Naive thymus-derived CD4-positive, alpha-beta T cell (primary cell): Measurements from ENCODE around the gene CD300LB. TPM values are rescaled to one million over a fixed set of nuclear protein-coding genes. Genes with fewer than 3 reads are reported as not detected.

Source experiments
- ATAC-seq: fragments of 150-1000 bp; cut with Tn5 transposase; 2 replicates; pipeline ENCODE4 v1.10.0; 2021; ENCODE audit warnings: mild to moderate bottlenecking, moderate library complexity
- CTCF ChIA-PET: fragments of 350-600 bp; sonication (Branson Sonifier 250); formaldehyde crosslinking; loops from one replicate; lab custom pipeline; 2021; ENCODE audit warnings: antibody characterized with exemption; lab: Charles Lee
- POLR2A ChIA-PET: fragments of 350-600 bp; sonication (Branson Sonifier 250); formaldehyde crosslinking; loops from one replicate; lab custom pipeline; 2021; ENCODE audit warnings: antibody characterized with exemption, inconsistent platforms; lab: Charles Lee
- DNase-seq, 9 donors: peaks; one replicate each; pipeline versions ENCODE4 v3.0.0 to v3.0.0-alpha.2; 2020 to 2022; ENCODE audit warnings: mixed read lengths in 1 of 9
- H3K27ac ChIP-seq: one replicate; pipeline ENCODE4 v1.7.0; 2013; ENCODE audit warnings: mild to moderate bottlenecking, low read depth, low read length, moderate library complexity
- H3K27me3 ChIP-seq, 2 donors: one replicate each; pipeline ENCODE4 v1.7.0; 2013; ENCODE audit warnings: low read length in 2 of 2, mild to moderate bottlenecking in 2 of 2, moderate library complexity in 2 of 2; ENCODE audit not compliant: control insufficient read depth in 2 of 2, insufficient read depth in 2 of 2
- H3K36me3 ChIP-seq, 3 experiments: 1 replicate in 2 of 3; 2 replicates in 1 of 3; pipeline ENCODE4 v1.7.0; 2013; ENCODE audit warnings: low read length in 3 of 3, mild to moderate bottlenecking in 3 of 3, moderate library complexity in 1 of 3; ENCODE audit not compliant: insufficient read depth in 3 of 3, control insufficient read depth in 2 of 3
- H3K4me1 ChIP-seq, 2 donors: one replicate each; pipeline ENCODE4 v1.7.0; 2013; ENCODE audit warnings: low read length in 2 of 2, mild to moderate bottlenecking in 2 of 2, moderate library complexity in 1 of 2; ENCODE audit not compliant: control insufficient read depth in 2 of 2, insufficient read depth in 2 of 2
- H3K4me3 ChIP-seq: 2 replicates; pipeline ENCODE4 v1.7.0; 2013; ENCODE audit warnings: mild to moderate bottlenecking, low read length
- H3K9me3 ChIP-seq, 3 experiments: 1 replicate in 2 of 3; 2 replicates in 1 of 3; pipeline ENCODE4 v1.7.0; 2013; ENCODE audit warnings: low read length in 3 of 3; ENCODE audit not compliant: control insufficient read depth in 2 of 3
- H3K27ac Mint-ChIP-seq, 9 donors: one replicate each; pipeline ENCODE4 v1.8.0; 2020 to 2022; ENCODE audit warnings: mixed read lengths in 9 of 9, mild to moderate bottlenecking in 8 of 9, moderate library complexity in 5 of 9, inconsistent platforms in 2 of 9
- H3K27me3 Mint-ChIP-seq, 5 donors: one replicate each; pipeline ENCODE4 v1.8.0; 2021 to 2022; ENCODE audit warnings: mixed read lengths in 5 of 5, mild to moderate bottlenecking in 1 of 5
- H3K36me3 Mint-ChIP-seq, 5 donors: one replicate each; pipeline ENCODE4 v1.8.0; 2020 to 2022; ENCODE audit warnings: mixed read lengths in 5 of 5, mild to moderate bottlenecking in 3 of 5, inconsistent platforms in 1 of 5
- H3K4me1 Mint-ChIP-seq, 7 donors: one replicate each; pipeline ENCODE4 v1.8.0; 2020 to 2022; ENCODE audit warnings: mixed read lengths in 7 of 7, mild to moderate bottlenecking in 3 of 7, inconsistent platforms in 1 of 7
- H3K4me3 Mint-ChIP-seq, 10 donors: one replicate each; pipeline ENCODE4 v1.8.0; 2020 to 2022; ENCODE audit warnings: mild to moderate bottlenecking in 10 of 10, mixed read lengths in 10 of 10, moderate library complexity in 6 of 10, inconsistent platforms in 2 of 10
- H3K9me3 Mint-ChIP-seq, 11 donors: one replicate each; pipeline ENCODE4 v1.8.0; 2020 to 2022; ENCODE audit warnings: mixed read lengths in 11 of 11, mild to moderate bottlenecking in 4 of 11, inconsistent platforms in 1 of 11, moderate library complexity in 1 of 11
- intact Hi-C, 2 donors: fragments of 100-400 bp; cut with micrococcal nuclease; formaldehyde crosslinking; loops; one replicate each; pipeline ENCODE4 v1.15.1; 2023
- polyA plus RNA-seq, 2 donors: library from polyadenylated mRNA; unstranded; fragments of 300-500 nt; fragmentation: Illumina TruSeq; gene quantifications; one replicate each; pipeline ENCODE4 v1.2.3, GENCODE V29; 2021
- total RNA-seq, 6 experiments: library from RNA in 5 of 6; stranded (reverse) in 5 of 6; gene quantifications; 1 replicate in 5 of 6; 2 replicates in 1 of 6; pipeline ENCODE4 v1.2.3 and lab custom pipeline; 2021 to 2026

Gene CD300LB
- total and polyA plus RNA-seq, 7 experiments from 2014 or later = 0.27 to 23.9 (median 2.0) TPM; not detected in 3

GRCh38 chr17:74554909-74555308 is 23.6 kb upstream of the CD300LB start:
- Histone ChIP-seq H3K27ac (no peak overlapping the region), H3K4me1 (no peaks in the 10 kb centered on the region), H3K36me3 (no peaks in the 10 kb centered on the region), H3K4me3 (no peak overlapping the region), H3K9me3 (no peaks in the 10 kb centered on the region), H3K27me3 (no peaks in the 10 kb centered on the region)
- H3K27me3 Mint-ChIP-seq = peaks cover 0 to 26% (median 0%) of the 10 kb centered on the region in 5 donors
- H3K4me3 Mint-ChIP-seq = no peak overlapping the region
- H3K27ac Mint-ChIP-seq = no peak overlapping the region
- peaks cover 9 to 17% (median 11%) of the 10 kb centered on the region in 7 donors for H3K4me1 Mint-ChIP-seq
- H3K9me3 Mint-ChIP-seq = peaks cover 0 to 15% (median 4%) of the 10 kb centered on the region in 11 donors
- peaks cover 0 to 8% (median 0%) of the 10 kb centered on the region in 5 donors for H3K36me3 Mint-ChIP-seq
- CTCF ChIA-PET = no interaction called here
- POLR2A ChIA-PET = no interaction called here
- ATAC-seq (no peak), DNase-seq (no peak)
- intact Hi-C loops = no loop called here

- Mint-ChIP-seq H3K4me1 (peaks cover 0 to 13% (median 9%) of the 10 kb centered on the region in 7 donors), H3K4me3 (no peak overlapping the region), H3K36me3 (peaks cover 0 to 4% (median 0%) of the 10 kb centered on the region in 5 donors), H3K9me3 (peaks cover 0 to 8% (median 0%) of the 10 kb centered on the region in 11 donors), H3K27me3 (peaks cover 0 to 17% (median 5%) of the 10 kb centered on the region in 5 donors), H3K27ac (no peak overlapping the region)
- H3K27ac ChIP-seq = no peak overlapping the region
- intact Hi-C loops = no loop called here
- ChIA-PET CTCF (no interaction called here), POLR2A (no interaction called here)
- no peaks in the 10 kb centered on the region for H3K9me3 ChIP-seq
- ATAC-seq = no peak
- DNase-seq = no peak
- H3K36me3 ChIP-seq = no peaks in the 10 kb centered on the region
- H3K4me1 ChIP-seq = no peaks in the 10 kb centered on the region
- no peaks in the 10 kb centered on the region for H3K27me3 ChIP-seq
- no peak overlapping the region for H3K4me3 ChIP-seq
These were observed 20.8 kb upstream of the CD300LB start for GRCh38 chr17:74552037-74552436.

GRCh38 chr17:74550602-74551001 is 19.3 kb upstream of the CD300LB start:
- no peak overlapping the region for H3K27ac Mint-ChIP-seq
- POLR2A ChIA-PET = no interaction called here
- no peaks in the 10 kb centered on the region for H3K27me3 ChIP-seq
- H3K4me3 ChIP-seq = no peak overlapping the region
- H3K4me1 Mint-ChIP-seq = peaks cover 0 to 19% (median 9%) of the 10 kb centered on the region in 7 donors
- H3K36me3 Mint-ChIP-seq = peaks cover 0 to 2% (median 0%) of the 10 kb centered on the region in 5 donors
- intact Hi-C loops = no loop called here
- ATAC-seq (no peak), DNase-seq (no peak)
- H3K9me3 ChIP-seq = no peaks in the 10 kb centered on the region
- no peak overlapping the region for H3K4me3 Mint-ChIP-seq
- CTCF ChIA-PET = no interaction called here
- peaks cover 0 to 14% (median 5%) of the 10 kb centered on the region in 5 donors for H3K27me3 Mint-ChIP-seq
- H3K9me3 Mint-ChIP-seq = no peaks in the 10 kb centered on the region
- H3K36me3 ChIP-seq = no peaks in the 10 kb centered on the region
- no peak overlapping the region for H3K27ac ChIP-seq
- H3K4me1 ChIP-seq = no peaks in the 10 kb centered on the region

GRCh38 chr17:74549343-74549742 is 18.1 kb upstream of the CD300LB start:
- ChIA-PET CTCF (no interaction called here), POLR2A (no interaction called here)
- ATAC-seq (no peak), DNase-seq (no peak)
- Histone ChIP-seq H3K4me1 (no peaks in the 10 kb centered on the region), H3K9me3 (no peaks in the 10 kb centered on the region), H3K4me3 (no peak overlapping the region), H3K36me3 (no peaks in the 10 kb centered on the region), H3K27me3 (no peaks in the 10 kb centered on the region), H3K27ac (no peak overlapping the region)
- no peaks in the 10 kb centered on the region for H3K9me3 Mint-ChIP-seq
- H3K27ac Mint-ChIP-seq = no peak overlapping the region
- H3K4me3 Mint-ChIP-seq = no peak overlapping the region
- H3K36me3 Mint-ChIP-seq = peaks cover 0 to 2% (median 0%) of the 10 kb centered on the region in 5 donors
- intact Hi-C loops = no loop called here
- peaks cover 0 to 14% (median 5%) of the 10 kb centered on the region in 5 donors for H3K27me3 Mint-ChIP-seq
- peaks cover 0 to 23% (median 10%) of the 10 kb centered on the region in 7 donors for H3K4me1 Mint-ChIP-seq

GRCh38 chr17:74547736-74548135 is 16.5 kb upstream of the CD300LB start:
- Mint-ChIP-seq H3K4me3 (peak overlapping the region in 2 of 10 donors; percentile 13 to 70), H3K9me3 (no peaks in the 10 kb centered on the region), H3K27me3 (peaks cover 0 to 11% (median 5%) of the 10 kb centered on the region in 5 donors), H3K36me3 (peaks cover 0 to 2% (median 0%) of the 10 kb centered on the region in 5 donors), H3K27ac (peak overlapping the region in 1 of 9 donors; percentile 86), H3K4me1 (peaks cover 0 to 23% (median 10%) of the 10 kb centered on the region in 7 donors)
- no peak overlapping the region for H3K27ac ChIP-seq
- DNase-seq (no peak), ATAC-seq (no peak)
- H3K4me3 ChIP-seq = no peak overlapping the region
- H3K36me3 ChIP-seq = no peaks in the 10 kb centered on the region
- POLR2A ChIA-PET = no interaction called here
- intact Hi-C loops = no loop called here
- CTCF ChIA-PET = no interaction called here
- no peaks in the 10 kb centered on the region for H3K4me1 ChIP-seq
- no peaks in the 10 kb centered on the region for H3K27me3 ChIP-seq
- H3K9me3 ChIP-seq = no peaks in the 10 kb centered on the region

- intact Hi-C loops = no loop called here
- Mint-ChIP-seq H3K36me3 (peaks cover 0 to 2% (median 0%) of the 10 kb centered on the region in 5 donors), H3K27me3 (peaks cover 0 to 11% (median 3%) of the 10 kb centered on the region in 5 donors), H3K4me1 (peaks cover 0 to 23% (median 10%) of the 10 kb centered on the region in 7 donors), H3K27ac (peak overlapping the region in 1 of 9 donors; percentile 86), H3K9me3 (no peaks in the 10 kb centered on the region), H3K4me3 (peak overlapping the region in 1 of 10 donors; percentile 70)
- Histone ChIP-seq H3K27ac (no peak overlapping the region), H3K36me3 (no peaks in the 10 kb centered on the region), H3K27me3 (no peaks in the 10 kb centered on the region), H3K4me1 (no peaks in the 10 kb centered on the region), H3K9me3 (no peaks in the 10 kb centered on the region), H3K4me3 (no peak overlapping the region)
- DNase-seq = no peak
- CTCF ChIA-PET = no interaction called here
- no peak for ATAC-seq
- POLR2A ChIA-PET = no interaction called here
These were observed 16.0 kb upstream of the CD300LB start for GRCh38 chr17:74547264-74547663.

- H3K4me1 ChIP-seq = no peaks in the 10 kb centered on the region
- peaks cover 0 to 23% (median 10%) of the 10 kb centered on the region in 7 donors for H3K4me1 Mint-ChIP-seq
- H3K9me3 Mint-ChIP-seq = no peaks in the 10 kb centered on the region
- intact Hi-C loops = no loop called here
- no peak for ATAC-seq
- H3K27ac Mint-ChIP-seq = peak overlapping the region in 2 of 9 donors; percentile 36 to 54
- H3K36me3 Mint-ChIP-seq = peaks cover 0 to 2% (median 0%) of the 10 kb centered on the region in 5 donors
- H3K36me3 ChIP-seq = no peaks in the 10 kb centered on the region
- no peak overlapping the region for H3K27ac ChIP-seq
- ChIA-PET POLR2A (no interaction called here), CTCF (no interaction called here)
- H3K27me3 ChIP-seq = no peaks in the 10 kb centered on the region
- no peak for DNase-seq
- no peaks in the 10 kb centered on the region for H3K9me3 ChIP-seq
- no peak overlapping the region for H3K4me3 ChIP-seq
- peaks cover 0 to 11% (median 3%) of the 10 kb centered on the region in 5 donors for H3K27me3 Mint-ChIP-seq
- H3K4me3 Mint-ChIP-seq = no peak overlapping the region
These were observed 15.3 kb upstream of the CD300LB start for GRCh38 chr17:74546586-74546985.
